NCI-H774 (cell line): ENCODE data around the gene FHIP2A.
"Not testable (repeated sequence)": the region's sequence is repeated elsewhere in the genome, so short reads cannot be mapped to it uniquely, and the experiment has no call there.

Source experiments
- DNase-seq: peaks from one replicate; lab custom pipeline; 2025; lab: John Stamatoyannopoulos, UW

The FHIP2A gene

DNA sequence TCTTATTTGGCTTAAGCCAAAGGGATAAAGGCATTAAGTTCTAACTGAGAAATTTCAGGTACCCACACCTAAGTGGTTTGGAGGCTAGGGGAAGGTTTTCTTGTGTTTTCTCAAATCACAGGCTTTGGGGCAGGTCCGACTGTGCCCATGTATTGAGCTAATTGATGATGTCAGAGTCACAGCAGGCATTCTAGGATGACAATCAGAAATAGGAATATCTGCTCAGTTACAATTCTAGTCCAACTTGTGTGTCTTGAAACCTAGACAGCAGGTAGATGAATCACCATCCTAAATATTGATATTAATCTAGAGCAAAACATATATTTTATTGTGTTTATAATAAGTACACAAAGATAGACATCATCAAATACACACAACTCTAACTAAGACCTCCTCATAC is 2.3 kb upstream of the FHIP2A start:
- no peak for DNase-seq

DNA sequence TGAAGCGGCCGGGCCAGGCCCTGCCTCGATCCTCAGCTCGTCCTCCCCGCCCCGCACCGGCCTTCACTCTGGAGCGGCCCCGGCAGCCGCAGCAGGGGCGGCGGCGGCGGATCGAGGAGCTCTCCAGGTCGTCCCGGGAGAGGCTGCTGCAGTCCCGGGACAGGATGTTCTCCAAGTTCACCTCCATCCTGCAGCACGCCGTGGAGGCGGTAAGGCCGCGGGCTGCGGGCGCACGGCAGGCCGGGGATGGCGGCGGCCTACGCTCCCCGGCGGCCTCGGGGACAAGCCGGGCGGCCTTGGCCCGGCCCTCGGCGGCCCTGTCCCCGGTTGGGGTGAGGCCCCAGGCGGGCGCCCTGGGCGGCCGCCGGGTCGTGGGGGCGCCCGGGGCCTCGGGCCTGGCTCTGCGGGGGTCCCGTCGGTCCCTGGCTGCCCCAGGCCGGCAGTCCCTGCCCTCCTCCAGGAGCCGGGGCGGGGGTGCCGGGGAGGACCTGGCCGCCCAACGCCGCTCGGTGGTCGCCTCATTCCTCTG is 399 bp downstream of the FHIP2A start:
- DNase-seq, result no peak

DNA sequence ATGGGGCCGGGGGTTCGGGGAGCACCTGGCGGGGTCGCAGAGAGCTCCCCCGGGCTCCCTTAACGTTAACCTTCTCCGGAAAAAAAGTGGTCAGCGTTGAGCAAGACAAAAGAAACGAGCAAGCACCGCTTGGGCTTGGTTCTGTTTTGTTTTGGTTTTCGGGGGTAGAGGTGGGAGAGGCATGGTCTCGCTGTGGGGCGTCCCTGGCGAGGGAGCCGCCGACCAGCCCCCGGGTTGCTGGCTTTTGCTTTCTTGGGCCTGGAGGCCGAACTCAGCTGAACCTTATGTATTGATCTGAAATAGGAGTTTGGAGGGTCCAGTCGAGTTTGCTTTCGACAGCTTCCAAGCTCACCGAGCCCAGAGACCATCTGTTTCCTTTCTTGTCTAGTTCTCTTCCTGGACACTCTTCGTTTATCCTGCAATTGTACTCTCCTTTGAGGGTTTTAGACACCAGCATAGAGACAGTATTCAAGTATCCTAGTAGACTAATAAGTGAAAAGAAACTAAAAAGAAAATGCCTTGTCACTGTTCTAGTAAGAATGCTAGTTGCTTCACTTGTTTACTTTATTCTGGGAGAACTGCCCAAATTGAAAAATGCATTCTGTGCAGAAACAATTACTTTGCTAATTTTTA is 980 bp downstream of the FHIP2A start:
- DNase-seq, result no peak

DNA sequence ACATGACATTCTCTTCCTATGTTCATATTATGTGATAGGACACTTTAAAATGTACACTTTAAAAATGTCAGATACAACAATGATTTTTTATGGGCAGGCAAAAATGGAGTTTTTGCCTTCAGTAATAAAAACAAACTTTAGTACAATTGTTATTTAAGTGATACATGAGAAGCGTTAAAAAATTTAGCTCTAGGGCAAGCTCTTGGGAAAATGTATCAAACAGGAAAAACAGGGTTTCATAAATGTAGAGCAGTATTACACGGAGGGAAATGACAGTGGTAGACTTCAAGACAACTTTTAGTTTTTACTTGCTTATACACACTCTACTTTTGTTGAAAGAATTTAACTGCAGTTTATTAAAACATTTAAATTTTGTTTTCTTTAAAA is 1.5 kb downstream of the FHIP2A start:
- DNase-seq, result no peak

DNA sequence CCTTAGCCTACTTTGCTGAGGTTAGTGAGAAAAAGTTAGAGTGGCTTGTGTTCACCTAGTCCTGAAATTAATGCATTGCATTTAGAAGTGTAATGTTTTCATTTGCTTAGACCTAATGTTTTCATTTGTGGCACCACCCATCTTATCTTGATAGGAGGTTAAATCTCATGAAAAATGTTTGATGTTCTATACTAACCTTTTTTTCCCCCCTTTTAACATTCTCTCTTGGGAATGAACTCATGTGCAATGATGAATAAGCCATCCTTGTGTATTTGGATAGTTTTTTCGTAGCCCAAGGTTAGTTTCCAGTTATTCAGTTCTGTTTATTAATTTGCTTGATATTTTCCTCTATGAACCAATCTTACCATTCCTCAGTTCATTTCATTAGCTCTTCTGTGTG is 2.8 kb downstream of the FHIP2A start:
- DNase-seq, result no peak

DNA sequence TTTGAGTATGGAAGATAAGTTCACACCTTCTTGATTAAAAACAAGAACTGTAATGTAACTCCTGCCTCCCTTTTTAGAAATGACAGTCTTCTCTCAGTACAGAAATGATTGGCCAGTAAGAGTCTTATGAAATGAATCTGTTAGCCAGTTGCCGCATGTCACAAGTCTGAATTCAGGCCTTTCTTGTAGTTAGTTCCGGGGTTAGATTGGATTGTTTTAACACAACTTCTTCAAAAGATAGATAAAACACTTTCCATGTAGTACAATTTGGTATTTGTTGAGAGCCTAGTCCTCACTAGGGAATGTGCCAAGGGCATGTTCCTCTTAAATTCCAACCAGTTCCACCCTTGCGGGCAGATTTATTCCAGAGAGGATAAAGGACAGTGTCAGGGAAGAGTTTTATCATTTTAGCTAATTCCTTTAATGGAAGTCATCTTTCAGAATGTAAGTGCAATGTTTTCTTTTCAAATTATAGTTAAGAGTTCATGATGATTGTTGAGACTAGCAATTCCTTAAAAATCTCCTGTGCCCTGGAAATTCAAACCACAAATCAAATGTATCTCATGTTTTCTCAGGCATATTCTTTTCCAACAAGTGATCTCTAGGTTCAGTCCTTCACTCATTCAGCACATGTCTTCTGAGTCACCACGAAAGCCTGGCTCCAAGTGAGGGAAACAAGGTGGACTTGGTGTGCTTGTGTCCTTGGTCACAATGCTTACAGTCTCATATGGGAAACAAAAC is 4.1 kb downstream of the FHIP2A start:
- no peak for DNase-seq

DNA sequence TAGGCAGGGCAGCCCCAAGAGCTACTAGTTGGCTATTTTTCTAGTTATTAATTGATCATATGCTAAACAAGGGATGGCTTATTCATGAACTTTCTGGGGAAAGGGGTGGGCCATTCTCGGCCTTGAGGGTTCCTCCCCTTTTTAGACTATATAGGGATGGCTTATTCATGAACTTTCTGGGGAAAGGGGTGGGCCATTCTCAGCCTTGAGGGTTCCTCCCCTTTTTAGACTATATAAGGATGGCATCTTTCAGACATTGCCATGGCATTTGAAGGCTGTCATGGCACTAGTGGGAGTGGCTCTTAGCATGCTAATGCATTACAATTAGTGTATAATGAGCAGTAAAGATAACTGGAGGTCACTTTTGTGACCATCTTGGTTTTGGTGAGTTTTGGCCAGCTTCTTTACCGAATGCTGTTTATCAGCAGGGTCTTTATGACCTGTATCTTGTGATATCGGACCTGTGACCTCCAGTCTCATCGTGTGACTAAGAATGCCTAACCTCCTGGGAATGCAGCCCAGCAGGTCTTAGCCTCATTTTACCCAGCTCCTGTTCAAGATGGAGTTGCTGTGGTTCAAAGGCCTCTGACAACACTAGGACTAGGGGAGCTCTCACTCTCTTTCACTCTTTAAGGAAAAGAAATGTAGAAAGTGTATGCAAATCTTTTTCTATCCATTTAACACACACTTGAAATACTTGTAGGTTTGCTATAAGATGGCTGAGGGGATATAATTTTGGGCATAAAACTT is 7.8 kb downstream of the FHIP2A start:
- no peak for DNase-seq

DNA sequence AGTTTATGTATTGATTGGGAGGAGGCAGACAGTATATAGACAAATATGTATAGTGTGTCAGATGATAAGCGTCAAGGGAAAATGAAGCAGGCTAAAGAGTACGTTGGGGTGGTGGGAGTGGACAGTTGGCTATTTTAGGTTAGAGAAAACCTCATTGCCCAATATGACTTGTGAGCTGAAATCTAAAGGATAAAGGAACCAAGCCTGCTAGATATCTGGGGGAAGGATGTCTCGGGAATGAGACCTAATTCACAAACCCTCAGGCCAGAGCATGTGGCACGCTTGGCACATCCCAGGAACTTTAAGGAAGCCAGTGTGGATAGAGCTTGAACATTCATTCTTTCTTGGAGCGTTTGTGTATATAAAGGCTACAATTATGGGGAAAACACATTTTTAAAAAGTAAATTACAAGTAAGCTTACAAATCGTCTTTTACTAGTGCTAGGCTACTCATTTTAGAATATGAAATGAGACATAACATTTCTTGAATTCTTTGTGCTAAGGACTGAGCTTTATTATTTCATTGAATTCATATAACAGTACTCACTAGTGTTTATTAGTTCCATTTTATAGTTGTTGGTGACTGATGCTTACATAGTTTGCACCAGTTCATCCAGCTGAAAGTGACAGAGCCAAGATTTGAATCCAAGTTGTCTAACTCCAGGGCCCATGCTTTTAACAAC is 9.7 kb downstream of the FHIP2A start:
- DNase-seq, result no peak

DNA sequence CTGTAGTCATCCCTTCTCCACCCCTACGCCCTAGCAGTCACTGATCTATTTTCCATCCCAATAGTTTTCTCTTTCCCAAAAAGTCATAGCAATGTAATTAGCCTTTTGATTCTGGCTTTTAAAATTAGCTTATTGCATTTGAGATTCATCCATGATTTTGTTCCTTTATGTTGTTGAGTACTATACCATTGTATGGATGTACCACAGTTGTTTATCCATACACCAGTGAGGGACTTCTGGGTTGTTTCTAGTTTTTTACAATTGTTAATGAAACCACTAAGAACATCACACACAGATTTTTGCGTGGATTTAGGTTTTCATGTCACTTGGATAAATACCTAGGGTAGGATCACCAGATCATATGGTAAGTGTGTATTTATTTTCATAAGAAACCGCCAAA is 16.1 kb downstream of the FHIP2A start:
- no peak for DNase-seq

DNA sequence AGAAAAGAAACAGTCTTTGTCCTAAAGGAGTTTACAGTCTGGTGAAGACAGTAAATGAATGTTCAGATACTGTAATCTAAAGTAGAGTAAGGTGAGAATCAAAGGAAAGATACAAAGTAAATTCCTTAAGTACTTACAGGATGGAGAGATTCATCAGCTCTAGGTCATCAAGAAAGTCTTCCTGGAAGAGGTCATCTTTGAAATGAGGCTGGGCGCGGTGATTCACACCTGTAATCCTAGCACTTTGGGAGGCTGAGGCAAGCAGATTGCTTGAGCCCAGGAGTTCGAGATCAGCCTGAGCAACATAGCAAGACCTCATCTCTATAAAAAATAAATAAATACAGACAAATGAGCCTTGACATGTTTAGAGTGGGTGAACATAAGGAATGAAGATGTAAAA is 18.3 kb downstream of the FHIP2A start:
- no peak for DNase-seq

DNA sequence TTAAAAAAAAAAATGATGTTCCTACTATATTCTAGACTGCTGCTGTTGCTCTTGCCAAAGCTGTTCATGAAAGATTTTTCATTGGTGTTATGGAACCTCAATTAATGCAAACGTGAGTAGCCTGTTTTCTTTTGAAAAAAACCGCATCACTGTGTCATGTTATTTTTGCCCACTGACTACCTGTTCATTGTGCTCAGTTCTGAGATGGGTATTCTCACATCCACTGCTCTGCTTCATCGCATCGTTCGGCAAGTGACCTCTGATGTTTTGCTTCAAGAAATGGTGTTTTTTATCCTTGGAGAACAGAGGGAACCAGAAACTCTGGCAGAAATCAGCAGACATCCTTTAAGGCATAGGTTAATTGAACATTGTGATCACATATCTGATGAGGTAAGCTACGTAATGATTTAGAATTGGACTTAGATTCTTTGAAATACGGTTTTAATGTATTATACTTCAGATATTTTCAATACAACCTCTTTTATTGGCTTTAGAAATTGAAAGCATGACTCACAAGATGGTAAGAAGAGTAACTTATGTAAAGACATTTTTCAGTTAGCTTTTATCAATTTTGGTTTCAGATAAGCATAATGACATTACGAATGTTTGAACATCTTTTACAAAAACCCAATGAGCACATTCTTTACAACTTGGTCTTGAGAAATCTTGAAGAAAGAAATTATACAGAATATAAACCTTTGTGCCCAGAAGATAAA is 24.6 kb downstream of the FHIP2A start:
- no peak for DNase-seq

DNA sequence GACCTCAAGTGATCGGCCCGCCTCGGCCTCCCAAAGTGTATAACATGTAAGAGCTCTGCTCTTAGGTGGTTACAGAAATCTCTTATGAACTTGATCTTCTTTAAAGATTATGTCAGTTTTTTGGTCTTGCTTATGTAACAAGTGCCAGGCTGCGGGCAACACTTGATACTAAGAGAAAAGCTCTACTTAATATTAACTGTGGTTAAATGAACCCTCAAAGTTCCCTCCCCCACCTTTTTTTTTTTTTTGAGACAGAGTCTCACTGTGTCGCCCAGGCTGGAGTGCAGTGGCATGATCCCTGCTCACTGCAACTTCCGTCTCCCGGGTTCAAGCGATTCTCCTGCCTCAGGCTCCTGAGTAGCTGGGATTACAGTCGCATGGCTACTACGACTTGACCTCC is 25.9 kb downstream of the FHIP2A start:
- not testable (repeated sequence) for DNase-seq

DNA sequence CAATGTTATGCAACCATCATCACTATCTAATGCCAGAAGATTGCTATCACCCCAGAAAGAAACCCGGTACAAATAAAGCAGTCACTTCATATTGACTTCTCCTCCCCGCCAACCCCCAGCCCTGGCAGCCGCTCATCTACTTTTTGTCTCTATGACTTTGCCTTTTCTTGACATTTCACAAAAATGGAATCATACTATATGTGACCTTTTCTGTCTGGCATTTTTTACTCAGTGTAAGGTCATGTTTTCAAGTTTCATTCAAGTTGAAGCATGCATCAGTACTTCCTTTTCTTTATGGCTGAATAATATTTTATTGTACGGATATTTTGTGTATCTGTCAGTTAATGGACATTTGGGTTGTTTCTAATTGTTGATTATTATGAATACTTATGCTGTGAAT is 28.1 kb downstream of the FHIP2A start:
- DNase-seq, result no peak

DNA sequence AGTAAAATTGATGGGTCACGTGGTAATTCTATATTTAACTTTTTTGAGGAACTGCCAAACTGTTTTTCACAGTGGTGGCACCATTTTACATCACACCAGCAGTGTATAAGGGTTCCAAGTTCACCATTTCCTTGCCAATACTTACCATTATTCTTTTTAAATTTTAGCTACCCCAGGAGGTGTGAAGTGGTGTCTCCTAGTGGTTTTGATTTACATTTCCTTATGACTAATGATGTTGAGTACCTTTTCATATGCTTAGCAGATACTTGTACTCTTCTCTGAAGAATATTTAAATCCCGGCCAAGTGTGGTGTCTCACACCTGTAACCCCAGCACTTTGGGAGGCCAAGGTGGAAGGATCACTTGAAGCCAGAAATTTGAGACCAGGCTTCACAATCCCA is 28.5 kb downstream of the FHIP2A start:
- no peak for DNase-seq

DNA sequence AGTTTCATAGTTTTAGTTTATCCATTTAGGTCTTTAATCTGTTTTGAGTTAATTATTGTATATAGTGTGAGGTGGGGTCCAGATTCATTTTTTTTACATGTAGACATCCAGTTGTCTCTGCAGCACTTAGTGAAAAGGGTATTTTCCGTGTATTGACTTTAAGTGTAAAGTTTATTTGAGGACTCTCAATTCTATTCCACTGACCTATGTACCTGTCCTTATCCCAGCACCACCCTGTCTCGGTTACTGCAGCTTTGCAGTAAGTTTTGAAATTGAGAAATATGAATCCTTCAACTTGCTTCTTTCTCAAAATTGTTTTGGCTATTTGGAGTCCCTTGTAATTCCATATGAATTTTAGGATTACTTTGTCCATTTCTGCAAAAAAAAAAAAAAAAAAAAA is 29.8 kb downstream of the FHIP2A start:
- DNase-seq, result no peak

DNA sequence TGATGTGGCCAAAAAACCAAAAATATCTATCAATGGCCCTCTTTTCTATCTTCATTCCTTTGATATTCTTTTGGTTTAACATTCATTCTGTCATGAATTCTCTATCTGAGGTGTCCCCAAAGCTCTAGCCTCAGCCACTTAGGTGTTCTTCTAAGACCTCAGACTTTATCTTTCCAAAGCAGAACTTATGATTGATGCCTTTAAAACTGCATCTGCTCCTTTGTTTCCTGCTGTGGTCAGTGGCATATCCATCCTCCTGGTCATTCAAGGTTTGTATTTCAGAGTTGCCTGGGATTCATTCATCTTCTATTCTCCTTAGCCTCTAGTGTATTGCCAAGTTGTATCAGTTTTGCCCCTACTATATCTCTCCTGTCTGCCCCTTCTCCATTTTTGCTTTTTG is 30.6 kb downstream of the FHIP2A start:
- no peak for DNase-seq

DNA sequence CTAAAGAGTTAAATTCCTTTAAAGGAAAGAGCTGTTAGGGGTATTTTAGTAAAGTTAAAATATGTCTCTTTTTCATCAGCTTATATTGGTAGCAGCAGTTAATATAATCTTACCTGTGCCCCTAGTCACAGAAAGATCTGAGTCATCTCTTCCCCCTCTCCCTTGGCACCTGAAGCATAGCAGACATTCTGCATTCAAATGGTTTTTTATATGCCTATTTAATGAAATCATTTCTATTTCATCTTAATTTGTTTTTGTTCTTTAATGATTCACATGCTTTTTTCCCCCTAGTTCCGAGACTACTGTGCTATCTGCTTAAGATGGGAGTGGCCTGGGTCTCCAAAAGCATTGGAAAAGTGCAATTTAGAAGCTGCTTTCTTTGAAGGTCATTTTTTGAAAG is 33.3 kb downstream of the FHIP2A start:
- DNase-seq, result no peak

DNA sequence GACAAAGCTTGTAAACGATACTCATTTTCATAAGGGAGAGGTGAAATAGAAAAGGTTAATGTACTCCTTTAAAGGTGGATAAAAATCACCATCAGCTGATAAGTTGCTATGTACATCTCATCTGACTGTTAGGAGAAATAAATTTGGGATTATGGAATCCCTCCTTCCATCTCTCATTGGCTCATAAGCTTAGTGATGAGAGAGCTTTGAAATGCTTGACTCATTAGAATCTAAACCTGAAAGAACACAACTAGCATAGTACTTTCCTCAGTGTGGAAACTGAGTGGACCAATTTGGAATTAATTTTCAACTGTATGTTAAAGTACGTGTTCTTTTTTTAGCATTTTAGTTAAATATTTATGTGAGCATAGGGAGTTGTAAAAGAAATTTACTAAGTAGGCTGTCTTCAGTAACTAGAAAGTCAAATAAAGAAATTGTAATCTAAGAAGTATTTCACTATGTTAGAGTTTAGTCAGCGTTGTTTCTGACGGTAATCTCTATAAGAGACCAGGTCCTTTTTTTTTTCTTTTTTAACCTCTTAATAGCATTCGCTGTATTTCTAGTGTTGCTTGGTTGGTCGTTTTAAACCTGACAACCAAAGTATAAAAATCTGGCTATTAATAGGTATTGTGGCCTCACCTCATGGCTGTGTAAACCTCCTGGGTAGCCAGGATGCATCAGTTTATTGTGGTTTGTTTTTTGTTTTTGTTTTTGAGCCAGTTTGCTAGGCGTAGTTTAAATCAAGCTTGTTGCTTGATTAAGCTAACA is 34.4 kb downstream of the FHIP2A start:
- DNase-seq, result no peak

DNA sequence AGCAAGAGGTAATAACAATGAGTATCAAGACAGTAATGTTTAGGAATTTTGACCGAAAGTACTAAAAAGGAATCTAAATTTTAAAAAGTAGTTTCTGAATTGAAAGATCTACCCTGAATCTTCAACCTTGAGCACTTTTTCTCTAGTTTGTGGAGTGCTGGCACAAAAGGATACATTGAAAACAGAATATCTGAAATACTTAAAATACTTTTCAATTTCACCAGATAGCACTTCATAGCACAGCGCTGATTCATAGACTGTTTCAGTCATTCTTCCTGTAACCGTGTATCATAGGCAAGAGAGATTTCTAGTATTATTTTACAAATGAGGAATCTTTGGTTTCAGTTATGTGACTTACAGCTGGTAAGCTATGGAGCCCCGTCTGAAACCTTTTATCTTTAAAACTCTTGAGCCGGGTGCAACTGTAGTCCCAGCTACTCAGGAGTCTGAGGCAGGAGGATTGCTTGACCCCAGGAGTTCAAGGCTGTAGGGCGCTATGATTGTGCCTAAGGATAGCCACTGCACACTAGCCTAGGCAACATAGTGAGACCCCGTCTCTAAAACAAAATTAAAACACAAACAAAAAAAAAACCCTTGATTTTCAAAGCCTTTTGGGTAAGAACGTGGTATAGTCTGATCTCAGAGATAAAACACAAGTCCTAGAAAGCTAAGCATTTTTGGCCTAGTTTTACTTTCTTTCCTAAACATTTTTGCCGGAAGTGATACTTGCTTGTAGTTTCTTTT is 35.1 kb downstream of the FHIP2A start:
- no peak for DNase-seq

DNA sequence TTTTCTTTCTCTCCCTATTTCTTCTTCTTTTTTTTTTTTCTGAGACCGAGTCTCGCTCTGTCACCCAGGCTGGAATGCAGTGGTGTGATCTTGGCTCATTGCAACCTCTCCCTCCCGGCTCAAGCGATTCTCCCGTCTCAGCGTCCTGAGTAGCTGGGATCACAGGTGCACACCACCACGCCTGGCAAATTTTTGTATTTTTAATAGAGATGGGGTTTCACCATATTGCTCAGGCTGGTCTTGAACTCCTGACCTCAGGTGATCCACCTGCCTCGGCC is 35.6 kb downstream of the FHIP2A start:
- not testable (repeated sequence) for DNase-seq
